Breast epithelium (tissue), 4 donors: Measurements from ENCODE around the gene COL28A1. TPM values are rescaled to one million over a fixed set of nuclear protein-coding genes. Genes with fewer than 3 reads are reported as not detected.

Source experiments
- DNase-seq, 2 donors: peaks; one replicate each; pipeline ENCODE4 v3.0.0-alpha.2; 2019; ENCODE audit warnings: low spot score in 2 of 2
- H3K27ac ChIP-seq, 2 donors: fragments of 200-600 bp; sonication (generic) in 1 of 2; one replicate each; pipeline ENCODE4 v1.5.1; 2016 to 2019; ENCODE audit warnings: mild to moderate bottlenecking in 1 of 2
- H3K27me3 ChIP-seq, 2 donors: fragments of 200-600 bp; sonication (generic) in 1 of 2; one replicate each; pipeline versions ENCODE4 v1.5.1 to v1.6.0; 2017 to 2019; ENCODE audit warnings: control low read depth in 1 of 2, mild to moderate bottlenecking in 1 of 2
- H3K36me3 ChIP-seq: fragments of 200-600 bp; one replicate; pipeline ENCODE4 v1.5.1; 2019
- H3K4me1 ChIP-seq, 2 donors: fragments of 200-600 bp; sonication (generic); one replicate each; pipeline ENCODE4 v1.5.1; 2016 to 2019; ENCODE audit warnings: control low read depth in 1 of 2
- H3K4me3 ChIP-seq, 3 donors: fragments of 200-600 bp; sonication (generic); 1 replicate in 2 of 3; 2 replicates in 1 of 3; pipeline ENCODE4 v1.5.1; 2016 to 2019; ENCODE audit warnings: mild to moderate bottlenecking in 3 of 3, moderate library complexity in 2 of 3
- H3K9me3 ChIP-seq, 2 donors: fragments of 200-600 bp; sonication (generic) in 1 of 2; one replicate each; pipeline ENCODE4 v1.5.1; 2016 to 2019; ENCODE audit warnings: control low read depth in 1 of 2
- CTCF ChIP-seq, 3 donors: fragments of 450-650 bp; IDR thresholded peaks; one replicate each; pipeline ENCODE4 v1.5.1; 2016 to 2017; ENCODE audit warnings: antibody characterized with exemption in 3 of 3, mild to moderate bottlenecking in 3 of 3, moderate library complexity in 3 of 3
- POLR2A ChIP-seq: fragments of 450-650 bp; IDR thresholded peaks from one replicate; pipeline ENCODE4 v1.6.1; 2016; ENCODE audit warnings: antibody characterized with exemption, mild to moderate bottlenecking, moderate library complexity
- POLR2AphosphoS5 ChIP-seq, 3 donors: sonication (generic); formaldehyde crosslinking; IDR thresholded peaks; one replicate each; pipeline ENCODE4 v1.6.1; 2017; ENCODE audit warnings: antibody characterized with exemption in 3 of 3
- intact Hi-C: fragments of 100-400 bp; cut with DNase I; formaldehyde crosslinking; loops from one replicate; pipeline ENCODE4 v1.15.1; 2023; ENCODE audit warnings: low total_unique reads
- total RNA-seq, 3 donors: library from RNA; depleted of rRNA; stranded (reverse); fragments of >200 nt; gene quantifications; one replicate each; pipeline ENCODE4 v1.1.0, GENCODE V29; 2016

Gene COL28A1
- total RNA-seq, 3 donors from 2014 or later, result 1.1 to 5.7 (median 4.9) TPM

GRCh38 chr7:7533831-7534430 is 1.7 kb downstream of the COL28A1 start:
- Histone ChIP-seq H3K27ac (no peak overlapping the region), H3K4me3 (no peak overlapping the region)

GRCh38 chr7:7529328-7529727 is 6.3 kb downstream of the COL28A1 start:
- Histone ChIP-seq H3K27ac (peak overlapping the region in 1 of 2 donors; percentile 3), H3K4me3 (no peak overlapping the region), H3K36me3 (no peaks in the 10 kb centered on the region), H3K27me3 (no peaks in the 10 kb centered on the region), H3K9me3 (no peaks in the 10 kb centered on the region), H3K4me1 (no peaks in the 10 kb centered on the region)
- no peak for DNase-seq
- intact Hi-C loops, result no loop called here
- TF ChIP-seq CTCF (IDR thresholded peaks at IDR 0.05) (no peak), POLR2AphosphoS5 (IDR thresholded peaks at IDR 0.05) (no peak), POLR2A (no peak)

More at GRCh38 chr7:7533831-7534430, 1.7 kb downstream of the COL28A1 start:
- no peaks in the 10 kb centered on the region for H3K9me3 ChIP-seq
- TF ChIP-seq POLR2AphosphoS5 (IDR thresholded peaks at IDR 0.05) (no peak), CTCF (IDR thresholded peaks at IDR 0.05) (no peak), POLR2A (no peak)
- DNase-seq, result no peak
- no peaks in the 10 kb centered on the region for H3K4me1 ChIP-seq
- intact Hi-C loops, result loop anchor here (10.0 kb wide), 1 partner anchor 429 kb away; no protein-coding TSS in a partner anchor
- no peaks in the 10 kb centered on the region for H3K27me3 ChIP-seq
- no peaks in the 10 kb centered on the region for H3K36me3 ChIP-seq

GRCh38 chr7:7527047-7527446 is 8.6 kb downstream of the COL28A1 start:
- TF ChIP-seq POLR2AphosphoS5 (IDR thresholded peaks at IDR 0.05) (no peak), CTCF (IDR thresholded peaks at IDR 0.05) (no peak), POLR2A (no peak)
- intact Hi-C loops, result no loop called here
- no peak for DNase-seq
- H3K36me3 ChIP-seq, result no peaks in the 10 kb centered on the region
- H3K9me3 ChIP-seq, result no peaks in the 10 kb centered on the region
- no peaks in the 10 kb centered on the region for H3K4me1 ChIP-seq
- no peaks in the 10 kb centered on the region for H3K27me3 ChIP-seq
- no peak overlapping the region for H3K27ac ChIP-seq
- no peak overlapping the region for H3K4me3 ChIP-seq

GRCh38 chr7:7526006-7526405 is 9.7 kb downstream of the COL28A1 start:
- H3K27me3 ChIP-seq, result no peaks in the 10 kb centered on the region
- DNase-seq, result no peak
- intact Hi-C loops, result no loop called here
- no peaks in the 10 kb centered on the region for H3K4me1 ChIP-seq
- H3K9me3 ChIP-seq, result no peaks in the 10 kb centered on the region
- TF ChIP-seq POLR2A (no peak), POLR2AphosphoS5 (IDR thresholded peaks at IDR 0.05) (no peak), CTCF (IDR thresholded peaks at IDR 0.05) (no peak)
- no peak overlapping the region for H3K4me3 ChIP-seq
- H3K36me3 ChIP-seq, result no peaks in the 10 kb centered on the region
- H3K27ac ChIP-seq, result no peak overlapping the region

GRCh38 chr7:7524121-7524520 is 11.6 kb downstream of the COL28A1 start:
- Histone ChIP-seq H3K4me3 (no peak overlapping the region), H3K36me3 (no peaks in the 10 kb centered on the region), H3K9me3 (no peaks in the 10 kb centered on the region), H3K27me3 (no peaks in the 10 kb centered on the region), H3K27ac (no peak overlapping the region), H3K4me1 (no peaks in the 10 kb centered on the region)
- intact Hi-C loops, result no loop called here
- TF ChIP-seq POLR2AphosphoS5 (IDR thresholded peaks at IDR 0.05), result no peak
- TF ChIP-seq POLR2A, result no peak
- TF ChIP-seq CTCF (IDR thresholded peaks at IDR 0.05), result no peak
- DNase-seq, result no peak
